IMR-90 (cell line): ENCODE data around the gene NUP42.

Source experiments
- CTCF ChIP-seq: conservative IDR thresholded peaks from 2 replicates; pipeline ENCODE4 v1.5.1; 2012; ENCODE audit warnings: mild to moderate bottlenecking, low read depth, low read length, improper control_type of control experiment
- MXI1 ChIP-seq: IDR thresholded peaks from 2 replicates; pipeline ENCODE4 v1.6.1; 2012; ENCODE audit warnings: low read depth, mild to moderate bottlenecking, low read length, moderate library complexity, borderline replicate concordance

GRCh38 chr7:23157679-23158078, 24.2 kb upstream of the NUP42 start:
- TF ChIP-seq CTCF = no peak
- no peak for TF ChIP-seq MXI1
